LNCaP clone FGC (cell line): ENCODE results near the gene SLC24A3.

ENCODE experiments used
- DNase-seq: peaks from one replicate; pipeline ENCODE4 v3.0.0-alpha.2; 2011; ENCODE audit warnings: low read depth
- H3K4me3 ChIP-seq: 2 replicates; pipeline ENCODE4 v1.5.1; 2011; ENCODE audit warnings: mild to moderate bottlenecking, low read depth, low read length, control low read depth
- CTCF ChIP-seq: IDR thresholded peaks from 2 replicates; pipeline ENCODE4 v1.5.1; 2012; ENCODE audit warnings: mild to moderate bottlenecking; ENCODE audit not compliant: control insufficient read depth, insufficient read depth; ENCODE audit errors: extremely low read depth

The SLC24A3 gene

GRCh38 chr20:19300395-19300794 lies 88.0 kb downstream of the SLC24A3 start:
- H3K4me3 ChIP-seq, result no peak overlapping the region
- DNase-seq, result no peak
- TF ChIP-seq CTCF, result no peak

DNA sequence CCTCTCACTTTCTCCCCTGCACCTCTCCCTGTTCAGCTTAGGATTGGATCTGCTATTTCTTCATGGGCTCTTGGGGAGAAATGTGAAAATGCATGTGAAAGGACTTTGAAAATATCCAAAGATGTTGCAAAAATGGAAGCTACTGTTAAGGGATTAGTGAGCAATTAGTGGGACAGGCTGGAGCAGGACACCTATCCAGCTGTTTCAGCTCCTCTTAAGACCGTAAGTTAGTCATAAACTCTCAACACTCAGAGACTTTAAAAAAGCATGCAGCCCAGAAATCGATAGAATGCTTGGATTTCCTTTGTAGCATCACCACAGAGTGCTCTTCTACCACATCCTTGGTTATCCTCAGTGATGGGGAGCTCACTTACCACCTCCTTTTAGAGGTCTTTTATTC lies 88.7 kb downstream of the SLC24A3 start:
- TF ChIP-seq CTCF, result no peak
- H3K4me3 ChIP-seq, result no peak overlapping the region
- no peak for DNase-seq

GRCh38 chr20:19301843-19302242 lies 89.4 kb downstream of the SLC24A3 start:
- no peak overlapping the region for H3K4me3 ChIP-seq
- no peak for TF ChIP-seq CTCF
- no peak for DNase-seq

- no peak for TF ChIP-seq CTCF
- no peak overlapping the region for H3K4me3 ChIP-seq
- DNase-seq, result no peak
These were observed 90.3 kb downstream of the SLC24A3 start for GRCh38 chr20:19302714-19303113.

DNA sequence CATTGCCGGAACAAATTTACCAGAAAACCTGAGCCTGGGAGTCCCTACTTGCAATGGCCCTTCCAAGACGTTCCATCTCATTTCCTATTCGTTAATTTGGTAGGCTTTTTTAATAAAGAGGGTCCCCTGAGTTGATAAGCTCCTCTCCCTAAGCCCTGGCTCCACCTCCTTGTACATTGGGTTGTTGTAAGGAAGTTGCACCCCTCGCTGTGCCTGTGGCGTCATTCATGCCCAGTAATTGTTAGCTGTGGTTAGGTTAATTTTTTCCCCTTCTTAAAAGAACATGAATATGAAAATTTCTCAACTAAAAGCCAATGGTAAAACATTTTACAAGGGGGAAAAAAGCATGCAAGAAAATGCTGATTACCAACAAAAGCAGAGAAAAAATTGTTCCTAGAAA lies 91.9 kb downstream of the SLC24A3 start:
- no peak overlapping the region for H3K4me3 ChIP-seq
- no peak for DNase-seq
- TF ChIP-seq CTCF, result no peak

GRCh38 chr20:19304886-19305415 lies 92.5 kb downstream of the SLC24A3 start:
- TF ChIP-seq CTCF, result no peak

DNA sequence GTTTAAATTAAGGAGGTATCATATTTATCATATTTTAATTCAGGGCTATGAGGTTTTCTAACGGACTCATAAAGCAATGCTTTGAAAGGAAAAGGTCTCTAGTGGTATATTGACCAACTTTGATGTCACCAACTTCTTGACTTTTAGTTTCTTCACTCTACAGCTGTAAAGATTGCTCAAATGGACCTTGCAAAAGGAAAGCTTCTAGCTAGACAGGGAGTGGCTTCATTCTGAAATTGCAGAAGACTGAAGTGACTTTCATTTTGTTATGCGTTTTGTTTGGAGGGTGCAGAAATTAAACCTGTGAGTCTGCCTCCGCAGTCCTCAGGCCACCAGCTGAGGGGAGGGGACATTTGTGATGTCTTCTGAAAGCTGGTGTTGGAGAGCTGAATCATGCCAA lies 95.7 kb downstream of the SLC24A3 start:
- DNase-seq, result no peak
- H3K4me3 ChIP-seq, result no peak overlapping the region
- TF ChIP-seq CTCF, result no peak

More at GRCh38 chr20:19304886-19305415, 92.5 kb downstream of the SLC24A3 start:
- DNase-seq, result no peak
- no peak overlapping the region for H3K4me3 ChIP-seq
